Fibroblast of lung (primary cell): Measurements from ENCODE around the gene TNC.

Source experiments
- CTCF ChIP-seq, 2 donors: IDR thresholded peaks in 1 of 2; conservative IDR thresholded peaks in 1 of 2; 1 replicate in 1 of 2; 2 replicates in 1 of 2; pipeline ENCODE4 v1.5.1; 2011 to 2012; ENCODE audit warnings: low read length in 2 of 2, control low read depth in 1 of 2, inconsistent platforms in 1 of 2, low read depth in 1 of 2, mild to moderate bottlenecking in 1 of 2
- EZH2 ChIP-seq: IDR thresholded peaks from 2 replicates; pipeline ENCODE4 v1.5.1; 2012; ENCODE audit warnings: low read length, control low read depth, mild to moderate bottlenecking; ENCODE audit errors: missing control alignments

- TF ChIP-seq CTCF (conservative IDR thresholded peaks at IDR 0.05 in 1 of 2, IDR thresholded peaks at IDR 0.05 in 1 of 2; ENCODE audit: low read depth in 1 of 2, low read length in 2 of 2), result no peak
- TF ChIP-seq EZH2, result no peak
Observed at GRCh38 chr9:114985959-114986501, 131.9 kb downstream of the TNC start.
